Measurements from ENCODE around the gene MYO10.

DNA sequence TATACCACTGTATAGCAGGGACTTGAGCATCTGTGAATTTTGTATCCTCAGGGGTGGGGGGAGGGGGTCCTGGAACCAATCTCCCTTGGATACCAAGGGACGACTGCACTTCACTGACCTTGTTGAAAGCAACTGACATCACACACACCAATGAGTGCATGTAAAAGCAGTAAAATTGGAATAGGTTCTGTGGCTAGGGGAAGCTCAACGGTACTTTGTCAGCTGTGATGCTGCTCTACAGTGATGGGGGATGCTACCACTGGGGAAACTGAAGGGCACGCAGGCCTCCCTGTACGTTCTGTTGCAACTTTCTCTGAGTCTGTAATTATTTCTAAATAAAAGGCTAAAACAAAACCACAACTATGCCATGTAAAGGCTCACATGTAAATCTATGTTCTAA lies 272.2 kb downstream of the MYO10 start:
- TF ChIP-seq CTCF (IDR thresholded peaks at IDR 0.05) (no peak), POLR2A (IDR thresholded peaks at IDR 0.05) (no peak), POLR2AphosphoS5 (IDR thresholded peaks at IDR 0.05) (no peak)

Data from breast epithelium (tissue), 3 donors.